GM12892 (cell line): ENCODE results near the gene TRIM9.

Experiments used
- POLR2A ChIP-seq: IDR thresholded peaks from 2 replicates; pipeline ENCODE4 v1.6.1; 2011; ENCODE audit warnings: low read depth, low read length, control low read depth
- POLR2AphosphoS5 ChIP-seq: IDR thresholded peaks from 2 replicates; pipeline ENCODE4 v1.6.1; 2011; ENCODE audit warnings: low read depth, low read length, control low read depth
- TAF1 ChIP-seq: IDR thresholded peaks from 2 replicates; pipeline ENCODE4 v1.6.1; 2011; ENCODE audit warnings: low read depth, mild to moderate bottlenecking, control low read depth, low read length, borderline replicate concordance

DNA sequence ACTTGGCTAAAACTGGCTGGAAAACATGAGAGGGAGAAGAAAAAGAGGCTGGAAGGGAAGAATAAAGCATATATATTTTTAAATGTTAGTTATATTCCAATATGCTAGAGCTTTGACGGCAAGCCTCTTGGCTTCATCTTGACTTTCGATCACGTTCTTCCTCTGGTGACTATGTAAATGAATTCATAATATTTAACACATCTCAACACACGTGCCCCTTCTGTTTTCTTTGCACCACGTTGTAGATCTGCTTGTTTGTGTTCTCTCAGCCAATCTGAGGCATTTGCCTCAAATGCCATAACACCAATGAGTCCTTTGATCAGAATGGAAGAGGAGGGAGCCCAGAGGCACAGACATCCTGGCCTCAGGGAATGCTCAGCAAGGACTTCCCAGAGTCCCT, 45.4 kb upstream of the TRIM9 start:
- TF ChIP-seq POLR2A (no peak), TAF1 (no peak), POLR2AphosphoS5 (no peak)
